DND-41 (cell line): ENCODE data around the gene PMS1.
"Not testable (repeated sequence)": the region's sequence is repeated elsewhere in the genome, so short reads cannot be mapped to it uniquely, and the experiment has no call there.

Experiments
- ATAC-seq: fragments of 200-7000 bp; cut with Tn5 transposase; 3 replicates; pipeline ENCODE4 v1.9.1; 2021; ENCODE audit warnings: low read depth; ENCODE audit not compliant: insufficient read depth
- DNase-seq: peaks from one replicate; pipeline ENCODE4 v3.0.0-alpha.2; 2020
- H2AFZ ChIP-seq: 2 replicates; pipeline ENCODE4 v1.6.0; 2012; ENCODE audit warnings: low read depth, low read length
- H3K27ac ChIP-seq: 2 replicates; pipeline ENCODE4 v1.5.1; 2012; ENCODE audit warnings: low read length, inconsistent platforms
- H3K27me3 ChIP-seq: fragments of 200-600 bp; sonication (generic); 2 replicates; pipeline ENCODE4 v1.6.0; 2012; ENCODE audit warnings: low read length, mild to moderate bottlenecking, inconsistent platforms; ENCODE audit not compliant: insufficient read depth, poor library complexity
- H3K36me3 ChIP-seq: 2 replicates; pipeline ENCODE4 v1.5.1; 2012; ENCODE audit warnings: low read length, inconsistent platforms; ENCODE audit not compliant: insufficient read depth
- H3K4me1 ChIP-seq: 2 replicates; pipeline ENCODE4 v1.5.1; 2012; ENCODE audit warnings: mild to moderate bottlenecking, low read length; ENCODE audit not compliant: insufficient read depth
- H3K4me2 ChIP-seq: 2 replicates; pipeline ENCODE4 v1.6.0; 2012; ENCODE audit warnings: mild to moderate bottlenecking, moderate library complexity, low read length, inconsistent platforms; ENCODE audit not compliant: insufficient read depth
- H3K4me3 ChIP-seq, 2 experiments: fragments of 200-600 bp in 1 of 2; shearing (Covaris generic) in 1 of 2; 2 replicates each; pipeline ENCODE4 v1.5.1; 2012 to 2016; ENCODE audit warnings: inconsistent platforms in 2 of 2, low read length in 2 of 2, mild to moderate bottlenecking in 2 of 2, low read depth in 1 of 2, moderate library complexity in 1 of 2
- H3K79me2 ChIP-seq: 2 replicates; pipeline ENCODE4 v1.6.0; 2012; ENCODE audit warnings: low read length, inconsistent platforms; ENCODE audit not compliant: insufficient read depth
- H3K9ac ChIP-seq: 2 replicates; pipeline ENCODE4 v1.6.0; 2012; ENCODE audit warnings: low read depth, mild to moderate bottlenecking, inconsistent platforms, low read length, moderate library complexity
- H3K9me3 ChIP-seq: 2 replicates; pipeline ENCODE4 v1.5.1; 2012; ENCODE audit warnings: low read length, moderate library complexity, mild to moderate bottlenecking, inconsistent platforms; ENCODE audit not compliant: insufficient read depth, severe bottlenecking
- H4K20me1 ChIP-seq: 2 replicates; pipeline ENCODE4 v1.6.0; 2012; ENCODE audit warnings: low read length; ENCODE audit not compliant: insufficient read depth
- CTCF ChIP-seq: IDR thresholded peaks from 2 replicates; pipeline ENCODE4 v1.5.1; 2012; ENCODE audit warnings: borderline replicate concordance, low read length, moderate library complexity, mild to moderate bottlenecking; ENCODE audit not compliant: poor library complexity, severe bottlenecking; ENCODE audit errors: extremely low read depth
- EZH2 ChIP-seq: IDR thresholded peaks from 3 replicates; pipeline ENCODE4 v1.6.1; 2012; ENCODE audit warnings: borderline replicate concordance, low read depth, mild to moderate bottlenecking, moderate library complexity, low read length, inconsistent platforms; ENCODE audit not compliant: severe bottlenecking

PMS1 gene

GRCh38 chr2:189879716-189880081 is 95.4 kb downstream of the PMS1 start:
- H3K4me2 ChIP-seq: no peak overlapping the region
- H3K27me3 ChIP-seq: no peaks in the 10 kb centered on the region
- DNase-seq (no peak), ATAC-seq (no peak)
- H4K20me1 ChIP-seq: no peaks in the 10 kb centered on the region
- H3K4me3 ChIP-seq: no peak overlapping the region
- no peak overlapping the region for H2AFZ ChIP-seq
- peaks cover 17% of the 10 kb centered on the region; the same call in 1 of the 2 replicates for H3K36me3 ChIP-seq
- H3K4me1 ChIP-seq: no peaks in the 10 kb centered on the region
- no peaks in the 10 kb centered on the region for H3K9me3 ChIP-seq
- no peaks in the 10 kb centered on the region for H3K79me2 ChIP-seq
- H3K27ac ChIP-seq: no peak overlapping the region
- H3K9ac ChIP-seq: no peak overlapping the region
- TF ChIP-seq EZH2 (no peak), CTCF (no peak)

GRCh38 chr2:189880429-189880828 is 96.2 kb downstream of the PMS1 start:
- H3K36me3 ChIP-seq: peaks cover 10% of the 10 kb centered on the region; the same call in 1 of the 2 replicates
- no peak overlapping the region for H3K4me3 ChIP-seq
- no peaks in the 10 kb centered on the region for H3K79me2 ChIP-seq
- no peaks in the 10 kb centered on the region for H3K4me1 ChIP-seq
- no peak overlapping the region for H2AFZ ChIP-seq
- DNase-seq (no peak), ATAC-seq (no peak)
- H4K20me1 ChIP-seq: no peaks in the 10 kb centered on the region
- H3K9ac ChIP-seq: no peak overlapping the region
- no peaks in the 10 kb centered on the region for H3K9me3 ChIP-seq
- H3K27me3 ChIP-seq: no peaks in the 10 kb centered on the region
- H3K27ac ChIP-seq: no peak overlapping the region
- no peak overlapping the region for H3K4me2 ChIP-seq
- no peak for TF ChIP-seq EZH2
- no peak for TF ChIP-seq CTCF

GRCh38 chr2:189880832-189881492 is 96.7 kb downstream of the PMS1 start:
- no peak overlapping the region for H3K4me3 ChIP-seq
- no peak overlapping the region for H3K9ac ChIP-seq
- TF ChIP-seq EZH2 (no peak), CTCF (no peak)
- H3K4me1 ChIP-seq: no peaks in the 10 kb centered on the region
- no peak overlapping the region for H2AFZ ChIP-seq
- no peak for ATAC-seq
- no peak for DNase-seq
- H3K27me3 ChIP-seq: no peaks in the 10 kb centered on the region
- H3K4me2 ChIP-seq: no peak overlapping the region
- no peaks in the 10 kb centered on the region for H4K20me1 ChIP-seq
- H3K79me2 ChIP-seq: no peaks in the 10 kb centered on the region
- peaks cover 8% of the 10 kb centered on the region; the same call in 1 of the 2 replicates for H3K36me3 ChIP-seq
- no peaks in the 10 kb centered on the region for H3K9me3 ChIP-seq
- H3K27ac ChIP-seq: no peak overlapping the region

- Histone ChIP-seq H3K4me1 (no peaks in the 10 kb centered on the region), H4K20me1 (no peaks in the 10 kb centered on the region), H3K27ac (no peak overlapping the region), H3K4me2 (no peak overlapping the region), H3K79me2 (no peaks in the 10 kb centered on the region), H3K4me3 (no peak overlapping the region), H3K9me3 (no peaks in the 10 kb centered on the region), H3K36me3 (no peaks in the 10 kb centered on the region), H2AFZ (no peak overlapping the region), H3K27me3 (no peaks in the 10 kb centered on the region), H3K9ac (no peak overlapping the region)
- ATAC-seq: no peak
- no peak for DNase-seq
- TF ChIP-seq CTCF (no peak), EZH2 (no peak)
Observed at GRCh38 chr2:189885368-189885767, 101.1 kb downstream of the PMS1 start.

GRCh38 chr2:189892546-189893294 is 108.5 kb downstream of the PMS1 start:
- not testable (repeated sequence) for H3K27me3 ChIP-seq, H3K27ac ChIP-seq, H3K4me1 ChIP-seq, H2AFZ ChIP-seq, ATAC-seq, H3K79me2 ChIP-seq, H3K4me2 ChIP-seq, H3K36me3 ChIP-seq, DNase-seq, H3K9ac ChIP-seq, H3K4me3 ChIP-seq, H4K20me1 ChIP-seq, H3K9me3 ChIP-seq
